Stimulated activated CD4-positive, alpha-beta T cell treated with anti-CD3 and anti-CD28 coated beads, TNF-alpha, amount 100 ng/mL, for 24 hours (primary cell): ENCODE data around the gene BRSK2.
"Not testable (repeated sequence)": the region's sequence is repeated elsewhere in the genome, so short reads cannot be mapped to it uniquely, and the experiment has no call there.

Experiments used
- DNase-seq, 3 experiments: peaks; one replicate each; pipeline ENCODE4 v3.0.0-alpha.2; 2020; ENCODE audit warnings: low read depth in 3 of 3

BRSK2 gene

GRCh38 chr11:1354125-1354938, 35.4 kb upstream of the BRSK2 start:
- no peak for DNase-seq

- DNase-seq, result no peak
These were observed 33.7 kb upstream of the BRSK2 start for GRCh38 chr11:1356007-1356435.

DNA sequence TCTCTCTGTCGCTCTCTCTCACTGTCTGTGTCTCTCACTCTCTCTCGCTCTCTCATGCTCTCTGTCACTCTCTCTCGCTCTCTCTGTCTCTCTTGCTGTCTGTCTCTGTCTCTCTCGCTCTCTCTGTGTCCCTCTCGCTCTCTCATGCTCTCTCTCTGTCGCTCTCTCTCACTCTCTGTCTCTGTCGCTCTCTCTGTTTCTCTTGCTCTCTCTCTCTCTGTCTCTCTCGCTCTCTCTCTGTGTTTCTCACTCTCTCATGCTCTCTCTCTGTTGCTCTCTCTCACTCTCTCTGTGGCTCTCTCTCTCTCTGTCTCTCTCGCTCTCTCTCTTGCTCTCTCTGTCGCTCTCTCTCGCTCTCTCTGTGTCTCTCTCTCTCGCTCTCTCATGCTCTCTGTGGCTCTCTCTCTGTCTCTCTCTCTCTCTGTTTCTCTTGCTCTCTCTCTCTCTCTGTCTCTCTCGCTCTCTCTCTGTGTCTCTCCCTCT, 33.2 kb upstream of the BRSK2 start:
- no peak for DNase-seq

GRCh38 chr11:1358286-1358685, 31.4 kb upstream of the BRSK2 start:
- no peak for DNase-seq

DNA sequence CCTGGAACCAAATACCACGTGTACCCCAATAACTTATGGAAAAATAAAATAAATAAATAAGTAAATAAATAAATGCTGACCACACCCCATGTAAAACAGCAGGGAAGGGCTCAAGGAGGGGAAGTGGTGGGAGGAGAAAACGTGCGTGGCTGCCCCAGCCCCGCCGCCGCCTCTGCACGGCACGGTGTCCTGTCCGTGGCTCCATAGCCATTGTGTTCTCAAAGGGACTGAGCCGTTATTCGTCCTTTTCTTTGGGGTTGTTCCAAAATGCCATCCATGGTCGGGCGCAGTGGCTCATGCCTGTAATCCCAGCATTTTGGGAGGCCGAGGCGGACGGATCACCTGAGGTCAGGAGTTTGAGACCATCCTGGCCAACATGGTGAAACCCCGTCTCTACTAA, 30.8 kb upstream of the BRSK2 start:
- not testable (repeated sequence) for DNase-seq

DNA sequence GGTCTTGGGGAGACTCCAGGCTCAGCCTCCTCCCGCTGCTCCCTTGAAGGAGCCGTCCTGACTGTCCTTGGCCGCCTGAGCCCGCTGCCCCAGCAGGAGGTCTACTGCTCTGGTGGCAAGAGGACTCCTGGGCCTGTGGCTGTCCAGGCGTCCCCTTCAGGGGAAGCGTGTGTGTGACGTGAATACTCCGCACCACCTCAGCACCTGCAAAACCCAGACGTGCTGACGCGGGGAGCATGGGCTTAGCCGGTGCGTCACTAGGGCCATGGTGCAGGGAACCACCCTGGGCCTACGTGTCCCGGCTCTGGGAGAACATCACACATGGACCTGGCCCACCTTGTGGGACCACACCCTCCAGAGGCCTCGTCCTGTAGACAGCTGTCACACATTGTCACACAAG, 30.2 kb upstream of the BRSK2 start:
- DNase-seq, result no peak

DNA sequence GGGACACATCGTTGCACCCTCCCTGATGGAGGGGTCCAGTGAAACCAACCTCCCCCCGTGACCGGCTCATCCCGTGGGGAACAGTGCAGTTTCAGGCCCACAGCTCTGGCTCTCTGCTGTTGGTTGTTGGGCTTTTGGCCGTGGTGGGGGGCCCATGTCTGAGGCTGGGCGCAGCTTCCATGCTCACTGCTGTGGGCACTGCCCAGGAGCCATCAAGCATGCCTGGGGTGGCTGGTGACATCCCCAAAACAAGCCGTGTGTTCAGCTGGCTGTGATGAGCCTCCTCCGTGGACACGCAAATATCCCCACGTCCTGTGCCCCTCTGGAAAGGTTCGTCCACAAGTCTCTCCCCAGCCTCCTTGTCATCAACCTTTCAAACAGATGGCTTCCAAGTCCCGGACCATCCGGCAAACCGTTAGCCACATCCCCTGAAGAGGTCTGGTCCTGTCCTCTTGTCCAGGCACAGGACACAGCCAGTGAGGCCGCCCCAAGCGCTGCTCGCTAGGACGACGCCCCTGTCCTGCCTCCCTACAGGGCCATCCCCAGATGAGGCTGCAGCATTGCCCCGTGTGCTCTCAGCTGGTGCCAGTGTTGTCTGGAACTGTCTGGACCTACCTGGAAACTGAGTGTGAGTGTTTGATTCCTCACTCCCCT, 29.4 kb upstream of the BRSK2 start:
- no peak for DNase-seq

- no peak for DNase-seq
These were observed 28.8 kb upstream of the BRSK2 start for GRCh38 chr11:1360835-1361357.

GRCh38 chr11:1361882-1362281, 27.9 kb upstream of the BRSK2 start:
- DNase-seq, result no peak

- DNase-seq, result no peak
These were observed 22.0 kb upstream of the BRSK2 start for GRCh38 chr11:1367721-1368120.

GRCh38 chr11:1368216-1368615, 21.5 kb upstream of the BRSK2 start:
- DNase-seq, result no peak

GRCh38 chr11:1368966-1369365, 20.8 kb upstream of the BRSK2 start:
- DNase-seq, result no peak

GRCh38 chr11:1369371-1370005, 20.2 kb upstream of the BRSK2 start:
- DNase-seq, result no peak

GRCh38 chr11:1370186-1371025, 19.3 kb upstream of the BRSK2 start:
- no peak for DNase-seq

DNA sequence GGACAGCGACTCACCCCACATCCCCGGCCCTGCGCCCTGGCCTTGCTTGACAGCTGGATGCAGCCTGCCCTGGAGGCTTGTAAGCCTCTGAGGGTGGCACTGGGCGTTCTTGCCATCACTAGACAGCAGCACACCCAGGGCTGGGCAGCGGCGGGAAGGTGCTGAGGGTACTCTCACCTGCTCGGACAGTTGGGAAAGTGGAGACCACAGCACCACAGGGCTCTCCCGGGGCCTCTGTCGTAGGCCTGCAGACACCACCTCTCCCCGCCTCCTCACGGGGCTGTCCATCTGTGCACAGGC, 18.8 kb upstream of the BRSK2 start:
- DNase-seq, result no peak

DNA sequence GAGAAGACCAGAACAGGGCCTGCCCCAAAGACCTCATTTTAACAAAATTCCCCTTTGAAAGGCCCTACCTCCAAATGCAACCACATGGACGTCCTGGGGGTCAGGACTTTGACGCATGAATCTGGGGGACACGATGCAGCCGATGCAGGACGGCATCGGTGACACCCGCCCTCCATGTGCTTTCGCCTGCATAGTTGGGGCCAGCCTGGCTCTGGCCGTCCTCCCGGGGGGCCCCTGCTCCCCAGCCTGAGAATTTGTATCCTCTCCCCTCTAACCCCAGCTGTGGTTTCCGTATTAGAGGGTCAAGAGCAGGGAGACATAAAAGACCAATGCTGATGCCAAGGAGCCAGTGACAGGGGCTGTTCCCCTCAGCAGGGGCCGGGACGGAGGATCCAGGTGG, 18.4 kb upstream of the BRSK2 start:
- no peak for DNase-seq

GRCh38 chr11:1371836-1372465, 17.8 kb upstream of the BRSK2 start:
- no peak for DNase-seq

GRCh38 chr11:1372660-1373059, 17.1 kb upstream of the BRSK2 start:
- DNase-seq, result no peak

GRCh38 chr11:1373536-1374214, 16.1 kb upstream of the BRSK2 start:
- DNase-seq, result no peak

DNA sequence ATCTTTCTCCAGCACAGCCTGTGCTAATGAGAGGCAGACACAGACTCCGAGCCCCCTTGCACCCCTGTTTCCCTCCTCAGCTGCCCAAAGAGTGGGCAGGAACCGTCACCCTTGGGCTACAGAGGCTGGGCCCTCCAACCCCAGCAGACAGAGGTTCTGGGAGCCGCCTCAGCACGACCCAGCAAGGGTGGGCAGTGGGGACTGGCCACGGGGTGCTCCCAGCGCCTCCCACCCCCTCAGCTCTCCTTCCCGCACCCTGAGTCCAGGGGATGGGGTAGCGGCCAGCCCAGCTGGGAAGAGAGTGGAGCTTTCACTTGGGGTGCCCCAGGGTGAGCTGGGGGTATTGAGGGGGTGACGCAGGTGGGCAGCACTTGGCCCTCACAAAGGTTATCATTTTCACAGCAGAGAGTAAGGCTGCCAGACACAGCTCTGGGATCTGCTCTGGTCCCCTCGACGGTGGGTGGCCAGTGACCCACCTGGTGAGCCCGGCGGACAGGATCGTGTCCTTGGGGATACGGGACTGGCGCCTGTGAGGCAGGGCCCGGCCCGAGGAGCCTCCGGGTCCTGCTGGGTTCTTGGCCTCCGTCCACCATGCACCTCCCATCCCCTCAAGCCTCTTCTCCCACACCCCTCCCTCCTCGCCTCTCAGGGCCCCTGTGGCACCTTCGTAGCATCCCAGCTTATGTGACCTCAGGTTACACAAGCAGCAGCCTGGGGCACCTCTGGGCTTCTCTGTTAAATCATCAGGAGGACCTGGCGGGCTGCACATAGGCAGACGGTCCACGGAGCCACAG, 14.4 kb upstream of the BRSK2 start:
- no peak for DNase-seq
